HEK293 (cell line): Measurements from ENCODE around the gene DNAAF5.

ENCODE experiments used
- MYNN ChIP-seq: fragments of 450-650 bp; formaldehyde crosslinking; IDR thresholded peaks from 2 replicates; pipeline ENCODE4 v1.5.1; 2016; ENCODE audit warnings: missing biosample characterization, missing genetic modification characterization, borderline replicate concordance

The DNAAF5 gene

GRCh38 chr7:835485-836401 is 109.2 kb downstream of the DNAAF5 start (continued):
- TF ChIP-seq MYNN: no peak
